Measurements from ENCODE around the gene GALM. TPM values are rescaled to one million over a fixed set of nuclear protein-coding genes. Genes with fewer than 3 reads are reported as not detected.

The GALM gene
- total RNA-seq, 1 experiment from 2014 or later = 10.0 TPM

GRCh38 chr2:38701542-38701941, 35.6 kb downstream of the GALM start:
- H3K36me3 Mint-ChIP-seq (ENCODE audit: insufficient read depth in 1 of 3, low read depth in 3 of 3) = no peaks in the 10 kb centered on the region
- Histone ChIP-seq H2AK5ac (ENCODE audit: insufficient read length, low read length) (no peak overlapping the region), H3K4me2 (ENCODE audit: insufficient read depth, insufficient read length, low read length) (no peak overlapping the region), H2BK5ac (ENCODE audit: insufficient read length, low read length) (no peak overlapping the region), H3K4me1 (ENCODE audit: insufficient read depth, low read length) (no peaks in the 10 kb centered on the region), H3T11ph (ENCODE audit: low read length) (no peak overlapping the region), H2AFZ (ENCODE audit: low read length) (no peak overlapping the region), H3K23ac (ENCODE audit: insufficient read length, low read depth, low read length) (no peak overlapping the region), H2BK120ac (ENCODE audit: low read depth, low read length, poor library complexity, severe bottlenecking) (no peak overlapping the region), H3K27me3 (ENCODE audit: insufficient read depth, low read length) (no peaks in the 10 kb centered on the region), H3K18ac (ENCODE audit: insufficient read length, low read depth, low read length) (no peak overlapping the region), H3K27ac (ENCODE audit: insufficient read length, low read depth, low read length) (no peak overlapping the region), H3K9me3 (ENCODE audit: control insufficient read depth, low read depth, low read length) (no peaks in the 10 kb centered on the region), H3K56ac (ENCODE audit: insufficient read length, low read depth, low read length) (no peak overlapping the region), H3K9ac (ENCODE audit: extremely low read depth, insufficient read length, low read length) (no peak overlapping the region), H4K91ac (ENCODE audit: insufficient read length, low read depth, low read length) (no peak overlapping the region), H3K4ac (ENCODE audit: low read depth, low read length) (no peak overlapping the region), H3K79me1 (ENCODE audit: insufficient read depth, low read depth, low read length, poor library complexity, severe bottlenecking) (no peaks in the 10 kb centered on the region), H4K20me1 (ENCODE audit: control insufficient read depth, insufficient read depth, insufficient read length) (no peaks in the 10 kb centered on the region), H2BK15ac (ENCODE audit: low read depth, low read length) (no peak overlapping the region), H2BK12ac (ENCODE audit: insufficient read length, low read depth, low read length) (no peak overlapping the region), H4K5ac (ENCODE audit: insufficient read length, low read depth, low read length) (no peak overlapping the region), H3K79me2 (ENCODE audit: insufficient read depth, low read length) (no peaks in the 10 kb centered on the region), H2BK20ac (ENCODE audit: low read depth, low read length, poor library complexity, severe bottlenecking) (no peak overlapping the region), H4K8ac (replicated peaks; ENCODE audit: insufficient read length, low read depth, low read length) (no peak overlapping the region), H3K23me2 (ENCODE audit: insufficient read length, low read depth, low read length, poor library complexity, severe bottlenecking) (no peaks in the 10 kb centered on the region), H3K14ac (ENCODE audit: insufficient read depth, low read length) (no peak overlapping the region)
- no peaks in the 10 kb centered on the region for H3K4me1 Mint-ChIP-seq
- TF ChIP-seq CTCF (conservative IDR thresholded peaks at IDR 0.05) = no peak
- WGBS (ENCODE audit: extremely low coverage, insufficient read length, low lambda C conversion rate) = no CpG with 5 or more reads among the region's 4 CpGs
- no peaks in the 10 kb centered on the region for H3K9me3 Mint-ChIP-seq
- no peaks in the 10 kb centered on the region for H3K27me3 Mint-ChIP-seq (ENCODE audit: low read depth)
- H3K4me3 Mint-ChIP-seq = no peak overlapping the region
- no peak overlapping the region for H3K27ac Mint-ChIP-seq
- DNase-seq = no peak

Measured in H9 (cell line).